Keratinocyte (primary cell): ENCODE results near the gene MINDY1. TPM values are rescaled to one million over a fixed set of nuclear protein-coding genes. Genes with fewer than 3 reads are reported as not detected.

Experiments used
- DNase-seq: peaks from one replicate; pipeline ENCODE4 v3.0.0-alpha.2; 2011; ENCODE audit warnings: low read depth, missing footprints, low spot score
- FAIRE-seq: peaks from 2 replicates; lab custom pipeline; 2011; peaks lifted over from hg19 to GRCh38; lab: Jason Lieb, UNC
- H2AFZ ChIP-seq: 2 replicates; pipeline ENCODE4 v1.6.0; 2012; ENCODE audit warnings: low read length, control low read depth, inconsistent platforms; ENCODE audit not compliant: control insufficient read depth
- H3K27ac ChIP-seq: 2 replicates; pipeline ENCODE4 v1.5.1; 2011; ENCODE audit warnings: low read length; ENCODE audit not compliant: control insufficient read depth, insufficient read depth
- H3K27me3 ChIP-seq: 3 replicates; pipeline ENCODE4 v1.6.0; 2011; ENCODE audit warnings: low read length; ENCODE audit not compliant: control insufficient read depth, insufficient read depth; ENCODE audit errors: extremely low read depth
- H3K36me3 ChIP-seq, 2 experiments: 2 replicates in 1 of 2; 3 replicates in 1 of 2; pipeline ENCODE4 v1.5.1; 2011; ENCODE audit warnings: low read length in 2 of 2, mild to moderate bottlenecking in 1 of 2; ENCODE audit not compliant: control insufficient read depth in 2 of 2, insufficient read depth in 2 of 2; ENCODE audit errors: extremely low read depth in 1 of 2
- H3K4me1 ChIP-seq: 3 replicates; pipeline ENCODE4 v1.5.1; 2011; ENCODE audit warnings: low read length; ENCODE audit not compliant: control insufficient read depth, insufficient read depth; ENCODE audit errors: extremely low read depth
- H3K4me2 ChIP-seq: 3 replicates; pipeline ENCODE4 v1.6.0; 2011; ENCODE audit warnings: low read depth, low read length; ENCODE audit not compliant: control insufficient read depth, insufficient read depth; ENCODE audit errors: extremely low read depth
- H3K4me3 ChIP-seq, 3 experiments: fragments of 200-600 bp in 1 of 3; sonication (generic) in 1 of 3; 2 replicates in 2 of 3; 3 replicates in 1 of 3; pipeline ENCODE4 v1.5.1; 2011 to 2016; ENCODE audit warnings: low read length in 3 of 3, mild to moderate bottlenecking in 3 of 3, control low read depth in 2 of 3, inconsistent platforms in 1 of 3, low read depth in 1 of 3, mixed read lengths in 1 of 3, mixed run types in 1 of 3, moderate library complexity in 1 of 3; ENCODE audit not compliant: control insufficient read depth in 2 of 3, insufficient read depth in 2 of 3; ENCODE audit errors: extremely low read depth in 1 of 3
- H3K79me2 ChIP-seq: 2 replicates; pipeline ENCODE4 v1.6.0; 2012; ENCODE audit warnings: low read length; ENCODE audit not compliant: control insufficient read depth, insufficient read depth
- H3K9ac ChIP-seq: 3 replicates; pipeline ENCODE4 v1.6.0; 2011; ENCODE audit warnings: low read length; ENCODE audit not compliant: control insufficient read depth, insufficient read depth; ENCODE audit errors: extremely low read depth
- H3K9me1 ChIP-seq: 3 replicates; pipeline ENCODE4 v1.6.0; 2011; ENCODE audit warnings: low read length; ENCODE audit not compliant: control insufficient read depth, insufficient read depth; ENCODE audit errors: extremely low read depth
- H3K9me3 ChIP-seq: 2 replicates; pipeline ENCODE4 v1.5.1; 2012; ENCODE audit warnings: low read depth, low read length; ENCODE audit not compliant: control insufficient read depth
- H4K20me1 ChIP-seq: 3 replicates; pipeline ENCODE4 v1.6.0; 2011; ENCODE audit warnings: low read length; ENCODE audit not compliant: control insufficient read depth, insufficient read depth; ENCODE audit errors: extremely low read depth
- EZH2 ChIP-seq: IDR thresholded peaks from one replicate; pipeline ENCODE4 v1.6.1; 2012; ENCODE audit warnings: inconsistent platforms, mild to moderate bottlenecking, low read length, moderate library complexity
- dilution Hi-C: fragments of 300-500 bp; cut with MboI; formaldehyde crosslinking; loops from one replicate; pipeline ENCODE4 v1.7.0; 2020; ENCODE audit warnings: low sequenced_read_pairs; ENCODE audit not compliant: extremely low pct_ligation_motif_present
- polyA plus RNA-seq, 5 experiments: library from polyadenylated mRNA; depleted of rRNA in 3 of 5; stranded (reverse) in 3 of 5; stranded (forward) in 1 of 5; unstranded in 1 of 5; fragments of >200 nt; gene quantifications; 1 replicate in 1 of 5; 2 replicates in 3 of 5; 3 replicates in 1 of 5; pipeline versions ENCODE4 v1.2.1 to v1.2.3, GENCODE V29; 2011 to 2012; ENCODE audit warnings: missing spikeins in 2 of 5, low read depth in 1 of 5, low replicate concordance in 1 of 5
- TF ChIP-seq, protein P1 (sequence below), 3 experiments: IDR thresholded peaks in 1 of 3; conservative IDR thresholded peaks in 1 of 3; optimal IDR thresholded peaks in 1 of 3; 2 replicates in 2 of 3; 3 replicates in 1 of 3; pipeline versions ENCODE3 to v1.5.1; 2011; ENCODE audit warnings: low read length in 3 of 3, mild to moderate bottlenecking in 3 of 3, moderate library complexity in 2 of 3, control low read depth in 1 of 3, inconsistent platforms in 1 of 3; ENCODE audit not compliant: insufficient read depth in 2 of 3; ENCODE audit errors: extremely low read depth in 1 of 3

The MINDY1 gene
- polyA plus RNA-seq, 1 donor (not counting 4 experiments of a cell fraction or from before 2014, with no cell fraction given), result 11.2 TPM

DNA sequence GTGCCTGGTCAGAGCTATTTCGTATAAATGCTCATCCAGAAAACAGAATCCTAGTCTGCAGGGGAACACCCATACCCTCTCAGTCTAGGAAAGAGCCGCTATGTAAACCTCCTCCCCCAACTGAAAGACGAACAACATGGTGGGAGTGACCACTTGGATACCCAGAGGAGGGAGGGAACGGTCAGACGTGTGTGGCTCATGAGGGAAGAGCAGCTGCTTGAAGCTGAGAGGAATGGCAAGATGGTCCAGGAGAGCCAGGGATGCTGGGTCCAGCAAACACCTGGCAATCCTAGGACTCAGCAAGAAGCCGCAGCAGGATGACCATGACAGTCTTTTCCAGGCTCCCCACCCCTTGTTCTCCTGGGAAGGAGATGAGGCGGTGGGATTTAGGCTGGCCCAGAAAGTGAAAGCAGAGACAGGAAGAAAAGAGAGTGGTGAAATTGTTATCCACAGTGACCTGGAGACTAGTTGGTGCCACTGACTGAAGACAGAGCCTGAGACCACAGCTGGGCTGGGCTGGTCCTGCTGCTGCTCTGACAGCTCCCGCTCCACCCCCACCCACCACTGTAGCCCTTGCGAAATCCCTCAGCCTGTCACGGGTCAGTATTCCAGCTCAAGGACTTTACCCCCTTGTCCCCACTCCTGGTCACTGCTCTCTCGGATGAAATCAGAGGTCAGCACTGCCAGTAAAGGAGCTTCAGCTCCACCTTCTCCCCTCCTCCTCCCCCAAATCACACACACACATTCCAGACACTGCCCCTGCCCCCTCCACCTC lies 35.7 kb downstream of the MINDY1 start:
- Histone ChIP-seq H3K4me3 (no peak overlapping the region), H3K4me1 (peaks cover 20% of the 10 kb centered on the region), H3K36me3 (peaks cover 23 to 39% of the 10 kb centered on the region in 2 experiments), H4K20me1 (peaks cover 2% of the 10 kb centered on the region), H3K79me2 (peaks cover 58% of the 10 kb centered on the region), H3K9ac (no peak overlapping the region), H3K4me2 (no peak overlapping the region), H3K27ac (no peak overlapping the region), H3K9me1 (no peaks in the 10 kb centered on the region), H3K27me3 (no peaks in the 10 kb centered on the region), H2AFZ (no peak overlapping the region), H3K9me3 (no peaks in the 10 kb centered on the region)
- dilution Hi-C loops, result no loop called here
- FAIRE-seq (no peak), DNase-seq (no peak)
- TF ChIP-seq, protein P1, sequence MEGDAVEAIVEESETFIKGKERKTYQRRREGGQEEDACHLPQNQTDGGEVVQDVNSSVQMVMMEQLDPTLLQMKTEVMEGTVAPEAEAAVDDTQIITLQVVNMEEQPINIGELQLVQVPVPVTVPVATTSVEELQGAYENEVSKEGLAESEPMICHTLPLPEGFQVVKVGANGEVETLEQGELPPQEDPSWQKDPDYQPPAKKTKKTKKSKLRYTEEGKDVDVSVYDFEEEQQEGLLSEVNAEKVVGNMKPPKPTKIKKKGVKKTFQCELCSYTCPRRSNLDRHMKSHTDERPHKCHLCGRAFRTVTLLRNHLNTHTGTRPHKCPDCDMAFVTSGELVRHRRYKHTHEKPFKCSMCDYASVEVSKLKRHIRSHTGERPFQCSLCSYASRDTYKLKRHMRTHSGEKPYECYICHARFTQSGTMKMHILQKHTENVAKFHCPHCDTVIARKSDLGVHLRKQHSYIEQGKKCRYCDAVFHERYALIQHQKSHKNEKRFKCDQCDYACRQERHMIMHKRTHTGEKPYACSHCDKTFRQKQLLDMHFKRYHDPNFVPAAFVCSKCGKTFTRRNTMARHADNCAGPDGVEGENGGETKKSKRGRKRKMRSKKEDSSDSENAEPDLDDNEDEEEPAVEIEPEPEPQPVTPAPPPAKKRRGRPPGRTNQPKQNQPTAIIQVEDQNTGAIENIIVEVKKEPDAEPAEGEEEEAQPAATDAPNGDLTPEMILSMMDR (optimal IDR thresholded peaks at IDR 0.05 in 1 of 3, IDR thresholded peaks at IDR 0.05 in 1 of 3, conservative IDR thresholded peaks at IDR 0.05 in 1 of 3; ENCODE audit: extremely low read depth in 1 of 3, insufficient read depth in 2 of 3, low read length in 3 of 3), result no peak
- no peak for TF ChIP-seq EZH2

GRCh38 chr1:150969626-150970025 lies 37.1 kb downstream of the MINDY1 start:
- H4K20me1 ChIP-seq, result peaks cover 2% of the 10 kb centered on the region
- TF ChIP-seq, protein P1 (optimal IDR thresholded peaks at IDR 0.05 in 1 of 3, IDR thresholded peaks at IDR 0.05 in 1 of 3, conservative IDR thresholded peaks at IDR 0.05 in 1 of 3; ENCODE audit: extremely low read depth in 1 of 3, insufficient read depth in 2 of 3, low read length in 3 of 3), result no peak
- TF ChIP-seq EZH2, result no peak
- no peaks in the 10 kb centered on the region for H3K27me3 ChIP-seq
- no peak overlapping the region for H3K4me2 ChIP-seq
- H2AFZ ChIP-seq, result no peak overlapping the region
- H3K36me3 ChIP-seq, result peaks cover 31 to 42% of the 10 kb centered on the region in 2 experiments
- no peak for FAIRE-seq
- no peak overlapping the region for H3K27ac ChIP-seq
- DNase-seq, result no peak
- no peaks in the 10 kb centered on the region for H3K9me1 ChIP-seq
- H3K4me3 ChIP-seq, result no peak overlapping the region
- no peaks in the 10 kb centered on the region for H3K9me3 ChIP-seq
- H3K9ac ChIP-seq, result no peak overlapping the region
- peaks cover 20% of the 10 kb centered on the region for H3K4me1 ChIP-seq
- peaks cover 58% of the 10 kb centered on the region for H3K79me2 ChIP-seq
- dilution Hi-C loops, result no loop called here
